ENCODE measurements around the gene GTF3A.

GTF3A gene

GRCh38 chr13:27437126-27437525 lies 12.7 kb downstream of the GTF3A start:
- H3K36me3 ChIP-seq (replicated peaks; ENCODE audit: insufficient read depth, low read length): no peaks in the 10 kb centered on the region
- peaks cover 11% of the 10 kb centered on the region; the same call in 1 of the 2 replicates for H3F3A ChIP-seq (ENCODE audit: insufficient read depth, low read length)
- H3K9ac ChIP-seq (ENCODE audit: low read length): no peak overlapping the region
- no peaks in the 10 kb centered on the region for H4K20me1 ChIP-seq (ENCODE audit: insufficient read depth, low read length)
- H3K9me3 ChIP-seq (replicated peaks; ENCODE audit: insufficient read depth, low read length): no peaks in the 10 kb centered on the region
- peaks cover 23% of the 10 kb centered on the region; the same call in 1 of the 2 replicates for H3K4me1 ChIP-seq (ENCODE audit: low read length)
- no peak overlapping the region for H2AFZ ChIP-seq (ENCODE audit: low read length)
- H3K79me2 ChIP-seq (ENCODE audit: low read length): 0 out of 2 replicates have a peak, but pooled peaks cover under 1% of the 10 kb centered on the region
- H3K27ac ChIP-seq (ENCODE audit: low read length): no peak overlapping the region
- TF ChIP-seq EZH2phosphoT487 (IDR thresholded peaks at IDR 0.05; ENCODE audit: low read length) (no peak), CTCF (IDR thresholded peaks at IDR 0.05; ENCODE audit: low read length) (no peak), EZH2 (optimal IDR thresholded peaks at IDR 0.05; ENCODE audit: low read depth, low read length) (no peak)
- no peaks in the 10 kb centered on the region for H3K9me2 ChIP-seq (replicated peaks; ENCODE audit: insufficient read depth, low read length)
- no peak overlapping the region for H3K4me2 ChIP-seq (ENCODE audit: low read depth, low read length)
- no peak overlapping the region for H3K4me3 ChIP-seq (ENCODE audit: low read length)
- H3K27me3 ChIP-seq (replicated peaks; ENCODE audit: insufficient read depth, low read length): no peaks in the 10 kb centered on the region
- no peak for DNase-seq

- peaks cover 11% of the 10 kb centered on the region for H3K79me2 ChIP-seq (ENCODE audit: low read length)
- no peaks in the 10 kb centered on the region for H3K27me3 ChIP-seq (replicated peaks; ENCODE audit: insufficient read depth, low read length)
- H4K20me1 ChIP-seq (ENCODE audit: insufficient read depth, low read length): no peaks in the 10 kb centered on the region
- H3K36me3 ChIP-seq (replicated peaks; ENCODE audit: insufficient read depth, low read length): no peaks in the 10 kb centered on the region
- no peaks in the 10 kb centered on the region for H3K9me3 ChIP-seq (replicated peaks; ENCODE audit: insufficient read depth, low read length)
- peaks cover 11% of the 10 kb centered on the region; the same call in 1 of the 2 replicates for H3F3A ChIP-seq (ENCODE audit: insufficient read depth, low read length)
- peaks cover 23% of the 10 kb centered on the region; the same call in 1 of the 2 replicates for H3K4me1 ChIP-seq (ENCODE audit: low read length)
- peak; percentile 61 for DNase-seq
- H3K4me3 ChIP-seq (ENCODE audit: low read length): no peak overlapping the region
- H3K27ac ChIP-seq (ENCODE audit: low read length): peak overlapping the region; percentile 46; the same call in 1 of the 2 replicates
- H2AFZ ChIP-seq (ENCODE audit: low read length): no peak overlapping the region
- peak overlapping the region; percentile 27; the same call in 1 of the 2 replicates for H3K4me2 ChIP-seq (ENCODE audit: low read depth, low read length)
- no peak overlapping the region for H3K9ac ChIP-seq (ENCODE audit: low read length)
- TF ChIP-seq CTCF (IDR thresholded peaks at IDR 0.05; ENCODE audit: low read length) (no peak), EZH2phosphoT487 (IDR thresholded peaks at IDR 0.05; ENCODE audit: low read length) (no peak), EZH2 (optimal IDR thresholded peaks at IDR 0.05; ENCODE audit: low read depth, low read length) (no peak)
- H3K9me2 ChIP-seq (replicated peaks; ENCODE audit: insufficient read depth, low read length): no peaks in the 10 kb centered on the region
Measured at GRCh38 chr13:27440408-27440807, 16.0 kb downstream of the GTF3A start.

- Histone ChIP-seq H2AFZ (ENCODE audit: low read length) (no peak overlapping the region), H3K27me3 (replicated peaks; ENCODE audit: insufficient read depth, low read length) (no peaks in the 10 kb centered on the region), H3K79me2 (ENCODE audit: low read length) (peaks cover 22% of the 10 kb centered on the region), H3K36me3 (replicated peaks; ENCODE audit: insufficient read depth, low read length) (no peaks in the 10 kb centered on the region), H3K4me1 (ENCODE audit: low read length) (peaks cover 27% of the 10 kb centered on the region; the same call in 1 of the 2 replicates), H3K9me3 (replicated peaks; ENCODE audit: insufficient read depth, low read length) (no peaks in the 10 kb centered on the region), H4K20me1 (ENCODE audit: insufficient read depth, low read length) (no peaks in the 10 kb centered on the region), H3K4me3 (ENCODE audit: low read length) (no peak overlapping the region), H3F3A (ENCODE audit: insufficient read depth, low read length) (peaks cover 12% of the 10 kb centered on the region; the same call in 1 of the 2 replicates), H3K4me2 (ENCODE audit: low read depth, low read length) (no peak overlapping the region), H3K27ac (ENCODE audit: low read length) (no peak overlapping the region), H3K9ac (ENCODE audit: low read length) (no peak overlapping the region), H3K9me2 (replicated peaks; ENCODE audit: insufficient read depth, low read length) (no peaks in the 10 kb centered on the region)
- no peak for DNase-seq
- TF ChIP-seq CTCF (IDR thresholded peaks at IDR 0.05; ENCODE audit: low read length) (no peak), EZH2phosphoT487 (IDR thresholded peaks at IDR 0.05; ENCODE audit: low read length) (no peak), EZH2 (optimal IDR thresholded peaks at IDR 0.05; ENCODE audit: low read depth, low read length) (no peak)
Measured at GRCh38 chr13:27442071-27442647, 17.7 kb downstream of the GTF3A start.
